ENCODE measurements around the gene KLHL17.
"Not testable (repeated sequence)": the region's sequence is repeated elsewhere in the genome, so short reads cannot be mapped to it uniquely, and the experiment has no call there.

The KLHL17 gene

DNA sequence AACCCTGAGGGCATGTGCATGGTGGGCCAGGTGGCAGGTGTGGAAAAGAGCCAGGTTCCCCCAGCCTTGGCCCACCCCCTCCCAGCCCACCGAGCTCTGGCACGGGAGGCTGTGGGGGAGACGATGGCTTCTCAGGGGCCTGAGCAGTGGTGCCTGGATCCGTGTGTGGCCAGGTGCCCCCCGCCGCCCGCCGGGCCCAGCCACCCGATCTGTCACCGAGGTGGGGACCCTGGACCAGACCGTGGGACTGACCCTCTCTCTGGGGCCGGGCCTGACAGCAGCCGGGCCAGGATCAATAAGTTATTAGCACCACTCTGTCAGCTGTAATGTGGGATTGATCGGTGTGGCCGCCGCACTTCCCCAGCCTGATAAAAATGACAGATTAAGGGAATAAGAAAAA lies 22.9 kb upstream of the KLHL17 start:
- FAIRE-seq, result no peak

GRCh38 chr1:938088-938683 lies 22.2 kb upstream of the KLHL17 start:
- FAIRE-seq, result no peak

DNA sequence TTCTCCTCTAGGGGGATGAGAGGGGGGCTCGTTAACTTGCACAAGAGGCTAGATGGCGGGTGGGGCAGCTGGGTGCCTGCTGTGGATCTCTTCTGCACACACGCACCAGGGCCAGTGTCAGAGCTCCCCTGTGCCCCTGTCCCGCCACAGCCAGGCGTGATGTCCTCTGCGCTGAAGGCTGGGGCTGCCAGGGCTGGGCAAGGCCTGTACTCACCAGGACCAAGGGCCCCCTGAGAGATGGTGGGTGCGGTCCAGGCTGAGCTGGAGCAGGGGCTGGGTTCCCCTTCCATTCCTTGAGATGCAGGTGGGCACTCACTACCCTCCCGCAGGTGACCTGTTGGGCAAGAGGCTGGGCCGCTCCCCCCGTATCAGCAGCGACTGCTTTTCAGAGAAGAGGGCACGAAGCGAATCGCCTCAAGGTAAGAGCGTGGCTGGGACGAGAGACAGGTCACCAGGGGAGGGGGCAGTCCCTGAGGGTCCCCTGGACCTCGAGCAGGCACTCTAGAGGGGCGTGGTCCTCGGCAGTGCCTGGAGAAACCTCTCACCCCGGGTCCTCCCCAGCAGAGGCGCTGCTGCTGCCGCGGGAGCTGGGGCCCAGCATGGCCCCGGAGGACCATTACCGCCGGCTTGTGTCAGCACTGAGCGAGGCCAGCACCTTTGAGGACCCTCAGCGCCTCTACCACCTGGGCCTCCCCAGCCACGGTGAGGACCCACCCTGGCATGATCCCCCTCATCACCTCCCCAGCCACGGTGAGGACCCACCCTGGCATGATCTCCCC lies 21.5 kb upstream of the KLHL17 start:
- FAIRE-seq, result no peak

DNA sequence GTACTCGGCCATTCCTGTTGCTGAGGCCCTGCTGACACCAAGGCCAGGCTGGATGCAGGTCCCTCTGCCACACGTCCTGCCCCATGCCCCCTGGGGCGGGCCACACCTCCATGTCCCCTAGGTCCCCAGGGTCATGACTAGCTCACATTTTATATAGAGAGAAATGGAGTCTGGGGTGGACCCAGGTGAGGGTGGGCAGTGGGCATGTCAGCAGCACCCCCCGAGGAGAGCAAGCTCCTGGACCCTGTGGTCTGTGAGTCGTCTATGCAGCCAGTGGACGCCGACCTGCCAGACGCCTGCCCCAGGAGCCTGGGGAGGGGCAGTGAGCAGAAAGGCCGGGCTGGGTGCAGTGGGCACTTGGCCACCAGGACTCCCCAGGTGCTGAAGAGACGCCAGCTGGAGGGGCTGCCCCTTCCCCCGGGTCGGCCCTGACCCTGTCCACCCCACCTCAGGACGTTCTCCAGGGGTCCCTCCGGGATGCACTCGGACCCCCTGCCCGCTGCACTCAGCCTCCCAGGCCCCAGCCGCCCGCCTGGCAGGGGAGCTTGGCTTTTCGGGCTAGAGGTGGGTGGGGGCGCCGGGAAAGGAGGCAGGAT lies 20.8 kb upstream of the KLHL17 start:
- FAIRE-seq, result no peak

DNA sequence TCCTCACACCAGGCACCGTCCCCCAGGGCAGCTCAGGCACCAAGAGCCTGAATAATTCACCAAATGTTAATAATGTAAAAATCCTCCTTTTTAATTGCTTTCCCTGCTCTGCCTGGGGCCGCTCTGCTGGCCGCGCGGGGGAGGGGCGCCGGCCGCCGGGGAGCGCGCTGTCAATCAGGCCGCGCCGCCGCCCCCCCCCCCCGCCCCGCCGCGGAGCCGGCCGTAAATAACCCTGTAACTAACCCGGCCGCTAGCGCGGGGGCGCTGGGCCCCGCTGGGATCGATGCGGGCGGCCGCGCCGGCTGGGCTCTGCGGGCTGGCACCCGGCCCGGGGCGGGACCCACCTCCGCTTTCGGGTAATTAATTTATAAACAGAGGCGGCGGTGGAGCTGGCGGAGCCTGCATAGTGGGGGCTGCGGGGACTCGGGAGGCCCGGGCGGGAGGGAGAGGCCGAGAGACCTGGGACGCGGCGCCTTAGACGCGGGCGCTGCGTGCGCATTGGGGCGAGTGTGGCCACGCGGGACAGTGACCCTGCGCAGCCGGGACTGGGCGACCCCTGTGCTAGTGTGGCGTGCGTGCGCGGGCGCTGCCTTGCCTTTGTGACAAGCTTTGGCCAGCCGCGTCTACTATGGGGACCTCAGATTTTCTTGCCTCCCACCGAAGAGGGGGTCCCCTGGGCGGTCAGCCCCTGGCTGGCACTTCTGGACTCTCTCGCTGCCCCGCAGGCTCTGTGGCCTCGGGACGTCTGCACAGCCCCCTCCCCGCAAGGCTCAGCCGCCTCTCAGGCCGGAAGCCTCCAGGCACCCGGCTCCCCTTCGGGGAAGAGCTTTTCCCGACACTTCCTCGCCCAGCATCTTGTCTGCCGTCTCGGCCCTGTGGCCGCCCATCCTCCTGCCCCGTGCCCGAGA lies 20.0 kb upstream of the KLHL17 start:
- FAIRE-seq, result no peak

DNA sequence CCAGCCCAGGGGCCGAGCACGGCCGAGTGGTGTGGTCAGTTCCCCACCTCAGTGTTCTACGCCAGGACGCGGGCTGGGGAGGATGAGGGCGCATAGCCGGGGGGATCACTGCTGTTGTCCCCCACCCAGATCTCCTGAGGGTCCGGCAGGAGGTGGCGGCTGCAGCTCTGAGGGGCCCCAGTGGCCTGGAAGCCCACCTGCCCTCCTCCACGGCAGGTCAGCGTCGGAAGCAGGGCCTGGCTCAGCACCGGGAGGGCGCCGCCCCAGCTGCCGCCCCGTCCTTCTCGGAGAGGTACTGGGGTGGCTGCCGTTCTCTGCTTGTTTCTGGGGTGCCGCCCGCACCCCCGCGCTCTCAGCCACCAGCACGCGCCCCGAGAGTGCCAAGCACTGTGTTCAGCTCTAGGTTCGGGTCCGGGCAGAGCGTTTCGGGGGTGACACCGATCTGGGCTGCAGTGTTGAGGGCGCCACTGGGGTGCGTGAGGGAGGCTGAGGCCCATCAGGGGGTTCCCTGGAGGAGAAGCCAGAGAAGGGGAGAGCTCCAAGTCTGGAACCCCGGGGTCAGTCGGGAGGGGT lies 19.3 kb upstream of the KLHL17 start:
- FAIRE-seq, result no peak

GRCh38 chr1:941588-942383 lies 18.6 kb upstream of the KLHL17 start:
- FAIRE-seq, result no peak

- FAIRE-seq, result no peak
Observed at GRCh38 chr1:942411-942821, 18.0 kb upstream of the KLHL17 start.

GRCh38 chr1:942864-943533 lies 17.4 kb upstream of the KLHL17 start:
- FAIRE-seq, result no peak

- peak; percentile 60 for FAIRE-seq
Observed at GRCh38 chr1:943545-944340, 16.6 kb upstream of the KLHL17 start.

- FAIRE-seq, result no peak
Observed at GRCh38 chr1:944341-945325, 15.8 kb upstream of the KLHL17 start.

- FAIRE-seq, result no peak
Observed at GRCh38 chr1:945688-946556, 14.5 kb upstream of the KLHL17 start.

- FAIRE-seq, result not testable (repeated sequence)
Observed at GRCh38 chr1:946811-947210, 13.6 kb upstream of the KLHL17 start.

GRCh38 chr1:947958-948357 lies 12.4 kb upstream of the KLHL17 start:
- FAIRE-seq, result no peak

- no peak for FAIRE-seq
Observed at GRCh38 chr1:950268-950667, 10.1 kb upstream of the KLHL17 start.

GRCh38 chr1:950881-951280 lies 9.5 kb upstream of the KLHL17 start:
- no peak for FAIRE-seq

DNA sequence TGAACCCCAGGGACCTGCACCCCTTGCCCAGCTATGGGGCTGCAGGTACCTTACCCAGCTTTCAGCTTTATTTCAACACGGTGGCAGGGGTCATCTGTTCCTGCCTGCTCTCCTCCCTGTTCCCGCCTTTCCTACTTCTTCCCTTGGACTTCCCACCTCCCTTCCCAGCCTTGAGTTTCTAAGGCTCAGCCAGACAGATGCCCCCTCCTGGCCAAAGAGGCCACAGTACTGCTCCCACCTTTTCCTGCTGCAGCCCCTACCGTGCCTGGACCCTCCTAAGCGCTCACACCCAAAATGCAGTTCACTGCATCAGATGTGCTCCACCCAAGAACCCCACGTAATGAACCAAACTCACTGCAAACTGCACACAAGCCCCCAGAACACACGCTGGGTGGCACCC lies 9.0 kb upstream of the KLHL17 start:
- peak; percentile 19 for FAIRE-seq

GRCh38 chr1:952201-952600 lies 8.2 kb upstream of the KLHL17 start:
- no peak for FAIRE-seq

All from G401.6 (cell line).